Common myeloid progenitor, CD34-positive (primary cell): ENCODE data around the gene CDK7.
"Not testable (repeated sequence)": the region's sequence is repeated elsewhere in the genome, so short reads cannot be mapped to it uniquely, and the experiment has no call there.

Experiments used
- CTCF ChIA-PET: fragments of 350-600 bp; sonication (Branson Sonifier 250); formaldehyde crosslinking; loops from one replicate; lab custom pipeline; 2021; ENCODE audit warnings: antibody characterized with exemption; lab: Charles Lee
- POLR2A ChIA-PET: fragments of 350-600 bp; sonication (Branson Sonifier 250); formaldehyde crosslinking; loops from one replicate; lab custom pipeline; 2021; ENCODE audit warnings: antibody characterized with exemption; lab: Charles Lee
- DNase-seq, 3 donors: peaks; one replicate each; pipeline versions ENCODE4 v3.0.0 to v3.0.0-alpha.2; 2013
- H3K27ac ChIP-seq, 2 experiments: 1 replicate in 1 of 2; 2 replicates in 1 of 2; pipeline ENCODE4 v1.7.0; 2013; ENCODE audit warnings: inconsistent platforms in 2 of 2, low read length in 2 of 2, mild to moderate bottlenecking in 2 of 2, low read depth in 1 of 2, moderate library complexity in 1 of 2; ENCODE audit not compliant: severe bottlenecking in 2 of 2, insufficient read depth in 1 of 2, poor library complexity in 1 of 2
- H3K27me3 ChIP-seq, 5 experiments: replicated peaks in 2 of 5; 1 replicate in 3 of 5; 2 replicates in 2 of 5; pipeline versions ENCODE4 v1.6.1 to v1.7.0; 2013; ENCODE audit warnings: low read length in 4 of 5, mild to moderate bottlenecking in 2 of 5, moderate library complexity in 2 of 5, inconsistent platforms in 1 of 5; ENCODE audit not compliant: insufficient read depth in 5 of 5, control insufficient read depth in 4 of 5
- H3K36me3 ChIP-seq, 4 experiments: 1 replicate in 2 of 4; 2 replicates in 2 of 4; pipeline versions ENCODE4 v1.6.1 to v1.7.0; 2013; ENCODE audit warnings: low read length in 3 of 4, control low read depth in 1 of 4, mild to moderate bottlenecking in 1 of 4; ENCODE audit not compliant: control insufficient read depth in 4 of 4, insufficient read depth in 4 of 4
- H3K4me1 ChIP-seq, 4 experiments: 1 replicate in 3 of 4; 2 replicates in 1 of 4; pipeline versions ENCODE4 v1.6.1 to v1.7.1; 2013; ENCODE audit warnings: low read length in 3 of 4, mild to moderate bottlenecking in 3 of 4, control low read depth in 1 of 4, inconsistent platforms in 1 of 4, moderate library complexity in 1 of 4; ENCODE audit not compliant: control insufficient read depth in 4 of 4, insufficient read depth in 4 of 4; ENCODE audit errors: control extremely low read depth in 1 of 4
- H3K4me3 ChIP-seq, 7 experiments: 1 replicate in 4 of 7; 2 replicates in 3 of 7; pipeline versions ENCODE4 v1.5.1 to v1.7.0; 2013; ENCODE audit warnings: mild to moderate bottlenecking in 7 of 7, low read length in 6 of 7, moderate library complexity in 6 of 7, inconsistent platforms in 2 of 7, low read depth in 2 of 7, control low read depth in 1 of 7; ENCODE audit not compliant: insufficient read depth in 4 of 7, control insufficient read depth in 1 of 7; ENCODE audit errors: extremely low read depth in 1 of 7
- H3K9me3 ChIP-seq, 5 experiments: 1 replicate in 4 of 5; 2 replicates in 1 of 5; pipeline versions ENCODE4 v1.6.1 to v1.7.1; 2013; ENCODE audit warnings: low read length in 4 of 5, mild to moderate bottlenecking in 2 of 5, inconsistent platforms in 1 of 5, low read depth in 1 of 5, moderate library complexity in 1 of 5; ENCODE audit not compliant: control insufficient read depth in 4 of 5, insufficient read depth in 2 of 5; ENCODE audit errors: control extremely low read depth in 1 of 5
- WGBS: methylation state at CpG from one replicate; pipeline ENCODE4 v1.1.5; 2013; ENCODE audit not compliant: insufficient coverage; 5-methylcytosine and 5-hydroxymethylcytosine counted together

Gene CDK7

GRCh38 chr5:69250593-69250992 is 15.9 kb downstream of the CDK7 start:
- Histone ChIP-seq H3K4me1 (peaks cover 0 to 4% (median 0%) of the 10 kb centered on the region in 4 experiments), H3K27me3 (no peaks in the 10 kb centered on the region), H3K9me3 (peaks cover 2 to 12% (median 5%) of the 10 kb centered on the region in 5 experiments), H3K27ac (no peak overlapping the region), H3K4me3 (no peak overlapping the region), H3K36me3 (peaks cover 4 to 15% (median 9%) of the 10 kb centered on the region in 4 experiments)
- ChIA-PET CTCF (interaction anchor here (1.0 to 1.4 kb wide), 2 partner anchors 15 to 202 kb away, joined by 3 read pairs; no protein-coding TSS in a partner anchor), POLR2A (no interaction called here)
- no peak for DNase-seq
- WGBS: 100% methylated on average over 1 of the region's 2 CpGs

DNA sequence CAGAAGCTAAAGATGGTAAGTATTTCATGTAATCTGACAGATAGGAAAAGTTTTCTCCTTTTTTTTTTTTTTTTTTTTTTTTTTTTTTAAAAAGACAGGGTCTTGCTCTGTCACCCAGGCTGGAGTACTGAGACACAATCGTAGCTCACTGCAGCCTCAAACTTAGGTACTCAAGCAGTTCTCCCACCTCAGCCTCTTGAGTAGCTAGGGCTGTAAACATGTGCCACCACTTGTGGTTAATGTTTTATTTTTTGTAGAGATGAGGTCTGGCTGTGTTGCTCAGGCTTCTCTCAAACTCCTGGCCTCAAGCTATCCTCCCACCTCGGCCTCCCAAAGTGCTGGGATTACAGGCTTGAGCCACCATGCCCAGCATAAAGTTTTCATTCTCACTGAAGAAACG is 17.8 kb downstream of the CDK7 start:
- CTCF ChIA-PET: interaction anchor here (0.8 to 1.0 kb wide), 2 partner anchors 18 to 23 kb away, joined by 3 read pairs; no protein-coding TSS in a partner anchor

DNA sequence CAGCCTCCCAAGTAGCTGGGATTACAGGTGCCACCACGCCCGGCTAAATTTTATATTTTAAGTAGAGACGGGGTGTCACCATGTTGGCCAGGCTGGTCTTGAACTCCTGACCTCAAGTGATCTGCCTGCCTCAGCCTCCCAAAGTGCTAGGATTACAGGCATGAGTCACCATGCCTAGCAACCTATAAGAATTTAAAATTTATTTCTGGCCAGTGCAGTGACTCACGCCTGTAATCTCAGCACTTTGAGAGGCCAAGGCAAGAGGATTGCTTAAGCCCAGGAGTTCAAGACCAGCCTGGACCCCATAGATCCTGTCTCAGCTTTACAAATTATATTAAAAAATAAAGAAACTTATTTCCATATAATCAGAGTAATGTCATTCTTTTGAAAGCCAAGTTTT is 21.3 kb downstream of the CDK7 start:
- H3K36me3 ChIP-seq: peaks cover 7 to 37% (median 21%) of the 10 kb centered on the region in 4 experiments
- H3K27ac ChIP-seq, H3K4me3 ChIP-seq, POLR2A ChIA-PET, CTCF ChIA-PET, H3K4me1 ChIP-seq, H3K27me3 ChIP-seq, DNase-seq, H3K9me3 ChIP-seq: not testable (repeated sequence)
- 96% methylated on average over 4 of the region's 4 CpGs for WGBS

More for the DNA sequence above, 17.8 kb downstream of the CDK7 start:
- Histone ChIP-seq H3K4me1 (peaks cover 0 to 4% (median 0%) of the 10 kb centered on the region in 4 experiments), H3K4me3 (no peak overlapping the region), H3K27ac (no peak overlapping the region), H3K27me3 (no peaks in the 10 kb centered on the region), H3K9me3 (peaks cover under 1 to 7% (median 5%) of the 10 kb centered on the region in 5 experiments), H3K36me3 (peaks cover 5 to 27% (median 11%) of the 10 kb centered on the region in 4 experiments)
- WGBS: 100% methylated on average over 1 of the region's 3 CpGs
- POLR2A ChIA-PET: no interaction called here
- no peak for DNase-seq

GRCh38 chr5:69257577-69257976 is 22.9 kb downstream of the CDK7 start:
- H3K27me3 ChIP-seq: no peaks in the 10 kb centered on the region
- H3K27ac ChIP-seq: no peak overlapping the region
- DNase-seq: no peak
- ChIA-PET CTCF (interaction anchor here (0.5 to 1.2 kb wide), 3 partner anchors 15 to 297 kb away, joined by 3 read pairs; partner anchors contain the start of gene SLC30A5), POLR2A (no interaction called here)
- 100% methylated on average over 1 of the region's 1 CpG for WGBS
- no peak overlapping the region for H3K4me3 ChIP-seq
- no peaks in the 10 kb centered on the region for H3K4me1 ChIP-seq
- no peaks in the 10 kb centered on the region for H3K9me3 ChIP-seq
- H3K36me3 ChIP-seq: peaks cover 7 to 46% (median 21%) of the 10 kb centered on the region in 4 experiments

GRCh38 chr5:69261034-69261433 is 26.3 kb downstream of the CDK7 start:
- Histone ChIP-seq H3K27ac (no peak overlapping the region), H3K4me3 (no peak overlapping the region), H3K36me3 (peaks cover 11 to 59% (median 28%) of the 10 kb centered on the region in 4 experiments), H3K9me3 (no peaks in the 10 kb centered on the region), H3K27me3 (no peaks in the 10 kb centered on the region), H3K4me1 (no peaks in the 10 kb centered on the region)
- no peak for DNase-seq
- ChIA-PET POLR2A (no interaction called here), CTCF (no interaction called here)
- no CpG with 5 or more reads among the region's 1 CpG for WGBS

- Histone ChIP-seq H3K4me3 (no peak overlapping the region), H3K27ac (no peak overlapping the region), H3K27me3 (no peaks in the 10 kb centered on the region), H3K36me3 (peaks cover 4 to 51% (median 32%) of the 10 kb centered on the region in 4 experiments), H3K9me3 (no peaks in the 10 kb centered on the region), H3K4me1 (no peaks in the 10 kb centered on the region)
- peak in 2 of 3 donors; percentile 8 to 11 for DNase-seq
- ChIA-PET POLR2A (no interaction called here), CTCF (interaction anchor here (0.7 to 1.4 kb wide), 4 partner anchors 13 to 92 kb away, joined by 3 to 4 read pairs (median 3); no protein-coding TSS in a partner anchor)
- WGBS: 95% methylated on average over 11 of the region's 11 CpGs
Observed at GRCh38 chr5:69265931-69266330, 31.2 kb downstream of the CDK7 start.

GRCh38 chr5:69268899-69269298 is 34.2 kb downstream of the CDK7 start:
- POLR2A ChIA-PET: no interaction called here
- H3K36me3 ChIP-seq: peaks cover 6 to 41% (median 28%) of the 10 kb centered on the region in 4 experiments
- WGBS: 100% methylated on average over 1 of the region's 5 CpGs
- CTCF ChIA-PET: no interaction called here
- H3K4me1 ChIP-seq: no peaks in the 10 kb centered on the region
- no peak overlapping the region for H3K4me3 ChIP-seq
- no peaks in the 10 kb centered on the region for H3K27me3 ChIP-seq
- H3K27ac ChIP-seq: no peak overlapping the region
- no peaks in the 10 kb centered on the region for H3K9me3 ChIP-seq
- DNase-seq: no peak
